ENCODE results near the gene ADD2.

DNA sequence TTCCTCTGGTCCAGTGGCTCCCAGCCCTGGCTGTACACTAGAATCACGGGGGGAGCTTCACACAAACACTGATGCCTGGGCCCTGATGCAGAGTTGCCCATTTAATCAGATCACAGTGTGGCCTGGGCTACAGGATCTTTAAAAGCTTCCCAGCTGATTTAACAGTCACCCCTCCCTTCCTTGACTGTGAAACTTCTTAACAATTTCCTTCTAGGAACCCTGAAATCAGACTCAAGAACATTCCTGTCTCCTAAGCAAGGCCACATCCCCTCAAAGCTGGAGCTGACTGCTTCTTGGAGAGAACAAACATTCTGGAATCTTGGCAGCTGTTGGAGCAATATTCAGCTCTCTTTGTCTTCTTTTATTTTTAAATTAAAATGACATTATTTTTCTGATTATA lies 88.7 kb downstream of the ADD2 start:
- TF ChIP-seq GATA2 (IDR thresholded peaks at IDR 0.05; ENCODE audit: low read depth, low read length), result no peak
- TF ChIP-seq GATA3 (IDR thresholded peaks at IDR 0.05; ENCODE audit: low read depth, low read length), result no peak
